ENCODE data around the gene AFF1. TPM values are rescaled to one million over a fixed set of nuclear protein-coding genes. Genes with fewer than 3 reads are reported as not detected.

AFF1 gene
- polyA plus RNA-seq, 6 donors from 2014 or later: 33.1 to 72.0 (median 55.4) TPM

- DNase-seq: no peak
- Mint-ChIP-seq H3K36me3 (no peaks in the 10 kb centered on the region), H3K4me1 (peaks cover 31 to 43% (median 41%) of the 10 kb centered on the region in 3 donors), H3K4me3 (peak overlapping the region in 2 of 8 donors; percentile 20 to 42), H3K9me3 (no peaks in the 10 kb centered on the region), H3K27ac (no peak overlapping the region), H3K27me3 (no peaks in the 10 kb centered on the region)
- no peak for ATAC-seq (ENCODE audit: low read depth in 2 of 2)
These were observed 24.4 kb upstream of the AFF1 start for GRCh38 chr4:86910369-86910768.

DNA sequence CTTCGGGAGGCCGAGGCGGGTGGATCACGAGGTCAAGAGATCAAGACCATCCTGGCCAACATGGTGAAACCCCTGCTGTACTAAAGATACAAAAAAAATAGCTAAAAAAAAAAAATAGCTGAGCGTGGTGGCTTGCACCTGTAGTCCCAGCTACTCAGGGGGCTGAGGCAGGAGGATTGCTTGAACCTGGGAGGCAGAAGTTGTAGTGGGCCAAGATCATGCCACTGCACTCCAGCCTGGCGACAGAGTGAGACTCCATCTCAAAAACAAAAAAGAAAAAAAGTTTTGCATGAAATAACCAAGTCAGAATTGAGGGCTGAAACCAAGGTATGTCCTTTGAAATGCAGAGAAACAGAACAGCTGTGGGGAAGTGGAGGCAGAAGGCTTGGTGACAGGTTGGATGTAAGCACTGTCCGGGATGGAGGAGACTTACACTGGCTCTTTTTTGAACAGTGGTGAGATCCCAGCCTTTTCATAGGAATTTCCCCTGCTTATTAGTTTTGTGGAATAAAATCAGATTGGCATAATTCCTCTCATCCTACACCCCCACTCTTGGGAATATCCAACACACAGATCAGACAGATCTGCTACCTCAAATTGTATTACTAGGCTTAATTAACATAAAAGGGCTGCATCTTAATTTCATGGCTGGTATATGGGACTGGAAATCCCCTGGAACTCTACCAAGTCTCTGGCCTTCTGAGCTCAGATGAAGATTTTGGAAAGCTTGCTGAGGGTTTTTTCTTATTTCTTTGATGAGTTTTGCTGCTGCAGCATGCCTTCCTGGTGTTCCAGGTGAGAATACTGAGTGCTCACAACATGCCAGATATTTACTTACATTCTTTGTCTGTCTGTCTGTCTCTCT is 23.8 kb upstream of the AFF1 start:
- ATAC-seq (ENCODE audit: low read depth in 2 of 2): no peak
- Mint-ChIP-seq H3K4me3 (peak overlapping the region in 2 of 8 donors; percentile 42 to 44), H3K27me3 (no peaks in the 10 kb centered on the region), H3K4me1 (peaks cover 31 to 43% (median 41%) of the 10 kb centered on the region in 3 donors), H3K27ac (no peak overlapping the region), H3K36me3 (no peaks in the 10 kb centered on the region), H3K9me3 (no peaks in the 10 kb centered on the region)
- DNase-seq: no peak

DNA sequence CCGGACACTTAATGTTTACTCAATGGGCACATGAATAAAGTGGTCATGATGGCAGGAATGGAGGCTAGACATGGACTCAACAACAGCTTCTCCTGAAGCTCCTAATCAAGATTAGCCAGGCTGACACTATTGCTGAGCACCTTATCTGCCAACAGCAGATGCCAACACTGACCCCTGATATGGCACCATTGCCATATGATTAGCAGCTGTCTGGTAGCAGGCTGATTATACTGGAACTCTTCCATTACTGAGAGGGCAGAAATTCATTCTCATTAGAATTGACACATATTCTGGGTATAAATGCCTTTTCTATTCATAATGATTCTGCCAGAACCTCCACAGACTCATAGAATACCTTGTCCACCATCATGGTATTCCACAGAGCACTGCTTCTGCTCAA is 18.4 kb upstream of the AFF1 start:
- ATAC-seq (ENCODE audit: low read depth in 2 of 2) (no peak), DNase-seq (no peak)
- H3K36me3 Mint-ChIP-seq: no peaks in the 10 kb centered on the region
- no peaks in the 10 kb centered on the region for H3K27me3 Mint-ChIP-seq
- peaks cover 2 to 8% (median 2%) of the 10 kb centered on the region in 3 donors for H3K4me1 Mint-ChIP-seq
- no peaks in the 10 kb centered on the region for H3K9me3 Mint-ChIP-seq
- H3K27ac Mint-ChIP-seq: no peak overlapping the region
- no peak overlapping the region for H3K4me3 Mint-ChIP-seq

GRCh38 chr4:86917212-86918039 is 17.4 kb upstream of the AFF1 start:
- ATAC-seq (ENCODE audit: low read depth in 2 of 2) (no peak), DNase-seq (no peak)
- H3K36me3 Mint-ChIP-seq: no peaks in the 10 kb centered on the region
- peaks cover 0 to 8% (median 2%) of the 10 kb centered on the region in 3 donors for H3K4me1 Mint-ChIP-seq
- no peaks in the 10 kb centered on the region for H3K9me3 Mint-ChIP-seq
- H3K27ac Mint-ChIP-seq: peak overlapping the region in 2 of 6 donors; percentile 44 to 74
- H3K4me3 Mint-ChIP-seq: peak overlapping the region in 1 of 8 donors; percentile 82
- no peaks in the 10 kb centered on the region for H3K27me3 Mint-ChIP-seq

DNA sequence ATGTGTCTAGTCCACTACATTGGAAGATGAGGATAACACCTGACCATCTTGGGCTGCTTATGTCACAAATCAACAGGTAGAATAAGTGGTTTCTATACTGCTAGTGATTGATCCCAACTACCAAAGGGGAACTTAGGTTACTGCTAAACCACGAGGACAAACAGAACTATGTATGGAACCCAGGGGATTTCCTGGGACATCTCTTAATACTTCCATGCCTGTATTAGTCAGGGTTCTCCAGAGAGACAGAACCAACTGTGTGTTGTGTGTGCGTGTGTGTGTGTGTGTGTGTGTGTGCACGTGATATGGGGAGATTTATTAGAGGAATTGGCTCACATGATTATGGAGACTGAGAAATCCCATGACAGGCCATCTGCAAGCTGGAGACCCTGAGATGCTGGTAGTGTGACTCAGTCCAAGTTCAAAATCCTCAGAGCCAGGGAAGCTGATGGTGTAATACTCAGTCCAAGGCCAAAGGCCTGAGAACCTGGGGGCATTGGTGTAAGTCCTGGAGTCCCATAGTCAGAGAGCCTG is 16.2 kb upstream of the AFF1 start:
- ATAC-seq (ENCODE audit: low read depth in 2 of 2): no peak
- no peaks in the 10 kb centered on the region for H3K9me3 Mint-ChIP-seq
- H3K4me1 Mint-ChIP-seq: peaks cover 0 to 12% (median 5%) of the 10 kb centered on the region in 3 donors
- peak overlapping the region in 1 of 8 donors; percentile 40 for H3K4me3 Mint-ChIP-seq
- H3K36me3 Mint-ChIP-seq: no peaks in the 10 kb centered on the region
- DNase-seq: no peak
- H3K27me3 Mint-ChIP-seq: no peaks in the 10 kb centered on the region
- H3K27ac Mint-ChIP-seq: peak overlapping the region in 1 of 6 donors; percentile 41

- Mint-ChIP-seq H3K9me3 (no peaks in the 10 kb centered on the region), H3K27ac (no peak overlapping the region)
These were observed 15.1 kb upstream of the AFF1 start for GRCh38 chr4:86919561-86920223.

DNA sequence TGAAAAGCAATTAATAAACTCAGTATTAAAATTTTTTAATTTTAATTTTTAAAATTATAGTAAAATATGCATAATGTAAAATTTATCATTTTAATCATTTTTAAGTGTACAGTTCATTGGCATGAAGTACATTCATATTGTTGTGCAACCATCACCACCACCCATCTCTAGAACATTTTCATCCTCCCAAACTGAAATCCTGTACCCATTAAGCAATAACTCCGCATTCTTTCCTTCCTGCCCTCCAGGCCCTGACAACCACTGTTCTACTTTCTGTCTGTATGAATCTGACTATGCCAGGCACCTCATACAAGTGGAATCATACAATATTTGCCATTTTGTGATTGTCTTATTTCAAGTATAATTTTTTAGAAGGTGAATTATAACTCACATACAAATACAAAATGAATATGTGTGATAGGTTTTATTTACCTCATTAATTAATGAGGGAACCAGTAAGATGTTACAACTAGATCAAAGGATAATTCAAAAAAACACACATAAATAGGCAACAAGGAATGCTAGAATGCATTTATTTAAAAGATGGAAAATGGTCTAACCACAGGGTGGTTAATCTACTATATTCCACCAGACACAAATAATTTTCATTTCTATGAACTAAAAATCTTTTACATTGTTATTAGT is 13.1 kb upstream of the AFF1 start:
- H3K27ac Mint-ChIP-seq: peak overlapping the region in 1 of 6 donors; percentile 81
- peaks cover 0 to 12% (median 5%) of the 10 kb centered on the region in 3 donors for H3K4me1 Mint-ChIP-seq
- no peaks in the 10 kb centered on the region for H3K36me3 Mint-ChIP-seq
- H3K27me3 Mint-ChIP-seq: no peaks in the 10 kb centered on the region
- no peak for ATAC-seq (ENCODE audit: low read depth in 2 of 2)
- no peaks in the 10 kb centered on the region for H3K9me3 Mint-ChIP-seq
- DNase-seq: no peak
- no peak overlapping the region for H3K4me3 Mint-ChIP-seq

More at GRCh38 chr4:86919561-86920223, 15.1 kb upstream of the AFF1 start:
- peaks cover 0 to 12% (median 5%) of the 10 kb centered on the region in 3 donors for H3K4me1 Mint-ChIP-seq
- no peak overlapping the region for H3K4me3 Mint-ChIP-seq
- H3K27me3 Mint-ChIP-seq: no peaks in the 10 kb centered on the region
- DNase-seq (no peak), ATAC-seq (ENCODE audit: low read depth in 2 of 2) (no peak)
- no peaks in the 10 kb centered on the region for H3K36me3 Mint-ChIP-seq

DNA sequence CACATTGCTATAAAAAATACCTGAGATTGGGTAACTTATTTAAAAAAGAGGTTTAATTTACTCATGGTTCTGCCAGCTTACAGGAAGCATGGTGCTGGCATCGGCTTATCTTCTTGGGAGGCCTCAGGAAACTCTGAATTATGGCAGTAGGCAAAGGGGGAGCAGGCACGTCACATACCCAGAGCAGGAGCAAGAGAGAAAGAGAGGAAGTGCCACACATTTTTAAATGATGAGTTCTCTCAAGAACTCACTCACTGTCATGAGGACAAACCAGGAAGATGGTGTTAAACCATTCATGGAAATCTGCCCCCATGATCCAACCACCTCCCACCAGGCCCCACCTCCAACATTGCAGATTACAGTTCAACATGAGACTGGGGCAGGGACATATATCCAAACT is 10.0 kb upstream of the AFF1 start:
- Mint-ChIP-seq H3K4me1 (peaks cover 18 to 27% (median 18%) of the 10 kb centered on the region in 3 donors), H3K36me3 (no peaks in the 10 kb centered on the region), H3K27me3 (no peaks in the 10 kb centered on the region), H3K27ac (peak overlapping the region in 1 of 6 donors; percentile 0), H3K9me3 (no peaks in the 10 kb centered on the region), H3K4me3 (no peak overlapping the region)
- no peak for ATAC-seq (ENCODE audit: low read depth in 2 of 2)
- no peak for DNase-seq

- Mint-ChIP-seq H3K27ac (no peak overlapping the region), H3K36me3 (no peaks in the 10 kb centered on the region)
These were observed 8.2 kb upstream of the AFF1 start for GRCh38 chr4:86926435-86927086.

GRCh38 chr4:86927843-86928395 is 6.9 kb upstream of the AFF1 start:
- Mint-ChIP-seq H3K27me3 (no peaks in the 10 kb centered on the region), H3K36me3 (no peaks in the 10 kb centered on the region), H3K4me3 (no peak overlapping the region), H3K27ac (peak overlapping the region in 3 of 6 donors; percentile 3 to 45 (median 19)), H3K9me3 (no peaks in the 10 kb centered on the region), H3K4me1 (peaks cover 18 to 21% (median 19%) of the 10 kb centered on the region in 3 donors)
- DNase-seq: no peak
- ATAC-seq (ENCODE audit: low read depth in 2 of 2): no peak

More at GRCh38 chr4:86926435-86927086, 8.2 kb upstream of the AFF1 start:
- no peaks in the 10 kb centered on the region for H3K9me3 Mint-ChIP-seq
- no peak overlapping the region for H3K4me3 Mint-ChIP-seq
- H3K4me1 Mint-ChIP-seq: peaks cover 18 to 27% (median 24%) of the 10 kb centered on the region in 3 donors
- no peak for ATAC-seq (ENCODE audit: low read depth in 2 of 2)
- no peak for DNase-seq
- no peaks in the 10 kb centered on the region for H3K27me3 Mint-ChIP-seq

DNA sequence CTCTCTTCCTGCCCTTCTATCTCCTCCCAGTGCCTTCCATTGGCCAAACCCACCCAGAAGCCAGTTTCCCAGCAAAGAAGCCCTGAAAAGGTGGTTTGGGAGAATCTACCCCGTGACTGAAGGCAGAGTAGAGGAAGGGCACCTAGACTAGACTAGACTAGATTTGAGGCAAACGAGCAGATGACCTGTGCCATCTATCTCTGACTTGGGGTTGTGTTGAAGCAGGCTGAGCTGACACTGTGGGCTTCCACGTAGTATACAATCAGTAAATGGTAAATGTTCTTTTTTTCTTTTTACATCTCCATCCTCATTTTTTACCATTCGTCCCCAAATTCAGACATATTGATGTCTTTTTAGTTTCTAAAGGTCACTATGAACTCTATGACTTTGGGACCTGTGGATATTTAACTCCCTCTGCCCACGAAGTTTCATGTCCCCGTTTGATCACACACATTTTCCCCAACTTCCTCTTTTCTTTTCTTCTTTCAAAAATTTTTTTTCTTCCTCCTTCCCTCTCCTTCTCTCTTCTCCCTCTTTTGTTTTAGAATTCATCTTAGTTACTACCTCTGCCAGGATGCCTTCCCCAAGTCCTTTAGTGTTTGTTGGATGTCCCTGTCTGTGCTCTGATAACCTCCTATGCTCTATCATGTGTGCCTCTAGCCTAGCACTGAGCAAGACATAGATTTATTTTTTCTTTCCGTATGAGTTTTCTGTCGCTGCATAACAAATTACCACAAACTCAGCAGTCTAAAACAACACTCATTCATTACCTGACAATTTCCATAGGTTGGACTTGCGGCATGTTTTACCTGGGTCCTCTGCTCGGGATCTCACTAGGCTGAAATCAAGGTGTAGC is 6.2 kb upstream of the AFF1 start:
- H3K27me3 Mint-ChIP-seq: no peaks in the 10 kb centered on the region
- peaks cover 19 to 22% (median 19%) of the 10 kb centered on the region in 3 donors for H3K4me1 Mint-ChIP-seq
- H3K4me3 Mint-ChIP-seq: no peak overlapping the region
- DNase-seq (no peak), ATAC-seq (ENCODE audit: low read depth in 2 of 2) (peak in 1 of 2 donors; percentile 33)
- no peaks in the 10 kb centered on the region for H3K9me3 Mint-ChIP-seq
- peak overlapping the region in 1 of 6 donors; percentile 72 for H3K27ac Mint-ChIP-seq
- no peaks in the 10 kb centered on the region for H3K36me3 Mint-ChIP-seq
